Neural cell (in vitro differentiated cells): ENCODE results near the gene NPIPA1.

Experiments
- EP300 ChIP-seq: fragments of 450-650 bp; conservative IDR thresholded peaks from 2 replicates; pipeline ENCODE4 v1.6.1; 2014; ENCODE audit warnings: antibody characterized with exemption, mild to moderate bottlenecking, moderate library complexity; ENCODE audit not compliant: poor library complexity, severe bottlenecking
- EZH2 ChIP-seq: fragments of 200-600, 300-800 bp; shearing (Covaris generic), sonication (generic); IDR thresholded peaks from 2 replicates; pipeline ENCODE4 v1.6.1; 2014; ENCODE audit warnings: antibody characterized with exemption, low read length, borderline replicate concordance, mild to moderate bottlenecking; ENCODE audit not compliant: insufficient read depth, poor library complexity, severe bottlenecking
- MXI1 ChIP-seq: fragments of 450-650 bp; conservative IDR thresholded peaks from 2 replicates; pipeline ENCODE4 v1.6.1; 2014; ENCODE audit warnings: antibody characterized with exemption, mild to moderate bottlenecking; ENCODE audit not compliant: poor library complexity, severe bottlenecking
- TF ChIP-seq, protein P1 (sequence below): fragments of 450-650 bp; IDR thresholded peaks from 2 replicates; pipeline ENCODE4 v1.5.1; 2014; ENCODE audit warnings: antibody characterized with exemption, mild to moderate bottlenecking, moderate library complexity; ENCODE audit not compliant: poor library complexity, severe bottlenecking
- TF ChIP-seq, protein P2 (sequence below): IDR thresholded peaks from 2 replicates; pipeline ENCODE4 v1.6.1; 2012; ENCODE audit warnings: borderline replicate concordance

DNA sequence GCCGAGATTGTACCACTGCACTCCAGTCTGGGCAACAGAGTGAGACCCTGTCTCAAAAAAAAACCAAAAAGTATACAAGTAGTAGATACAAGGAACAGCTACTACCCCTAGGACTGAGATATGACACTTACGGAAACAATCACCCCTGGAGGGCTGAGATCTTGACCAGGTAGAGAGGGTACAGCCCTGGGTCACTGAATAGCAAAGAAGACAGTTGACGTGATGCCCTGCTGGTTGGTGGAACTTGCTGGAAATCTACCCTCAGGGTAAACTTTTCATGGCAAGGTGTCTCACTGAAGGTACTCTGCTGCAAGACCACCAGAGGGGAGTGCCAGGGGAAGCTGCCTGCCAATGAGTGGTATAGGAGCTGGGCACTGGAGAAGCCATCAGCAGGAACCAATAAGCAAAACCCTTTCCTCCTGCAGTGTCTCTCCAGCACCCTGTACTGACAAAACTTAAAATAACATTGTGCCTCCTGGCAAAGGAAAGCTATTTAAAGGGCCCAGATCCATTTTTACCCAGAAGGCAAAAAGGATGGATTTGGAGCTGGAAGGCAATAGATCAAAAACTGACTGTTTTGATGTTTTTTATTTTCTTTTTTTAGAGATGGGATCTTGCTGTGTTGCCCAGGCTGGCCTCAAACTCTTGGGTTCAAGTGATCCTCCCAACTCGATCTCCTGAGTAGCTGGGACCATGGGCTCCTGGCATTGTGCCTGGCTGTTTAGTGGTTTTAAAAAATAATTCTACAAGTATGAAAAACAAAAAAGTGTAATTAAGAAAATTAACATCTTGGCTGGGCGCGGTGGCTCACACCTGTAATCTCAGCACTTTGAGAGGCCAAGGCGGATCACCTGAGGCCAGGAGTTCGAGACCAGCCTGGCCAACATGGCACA lies 26.3 kb downstream of the NPIPA1 start:
- TF ChIP-seq EP300 (no peak), MXI1 (no peak), EZH2 (no peak)
- TF ChIP-seq, protein P1, sequence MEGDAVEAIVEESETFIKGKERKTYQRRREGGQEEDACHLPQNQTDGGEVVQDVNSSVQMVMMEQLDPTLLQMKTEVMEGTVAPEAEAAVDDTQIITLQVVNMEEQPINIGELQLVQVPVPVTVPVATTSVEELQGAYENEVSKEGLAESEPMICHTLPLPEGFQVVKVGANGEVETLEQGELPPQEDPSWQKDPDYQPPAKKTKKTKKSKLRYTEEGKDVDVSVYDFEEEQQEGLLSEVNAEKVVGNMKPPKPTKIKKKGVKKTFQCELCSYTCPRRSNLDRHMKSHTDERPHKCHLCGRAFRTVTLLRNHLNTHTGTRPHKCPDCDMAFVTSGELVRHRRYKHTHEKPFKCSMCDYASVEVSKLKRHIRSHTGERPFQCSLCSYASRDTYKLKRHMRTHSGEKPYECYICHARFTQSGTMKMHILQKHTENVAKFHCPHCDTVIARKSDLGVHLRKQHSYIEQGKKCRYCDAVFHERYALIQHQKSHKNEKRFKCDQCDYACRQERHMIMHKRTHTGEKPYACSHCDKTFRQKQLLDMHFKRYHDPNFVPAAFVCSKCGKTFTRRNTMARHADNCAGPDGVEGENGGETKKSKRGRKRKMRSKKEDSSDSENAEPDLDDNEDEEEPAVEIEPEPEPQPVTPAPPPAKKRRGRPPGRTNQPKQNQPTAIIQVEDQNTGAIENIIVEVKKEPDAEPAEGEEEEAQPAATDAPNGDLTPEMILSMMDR, result no peak
- TF ChIP-seq, protein P2, sequence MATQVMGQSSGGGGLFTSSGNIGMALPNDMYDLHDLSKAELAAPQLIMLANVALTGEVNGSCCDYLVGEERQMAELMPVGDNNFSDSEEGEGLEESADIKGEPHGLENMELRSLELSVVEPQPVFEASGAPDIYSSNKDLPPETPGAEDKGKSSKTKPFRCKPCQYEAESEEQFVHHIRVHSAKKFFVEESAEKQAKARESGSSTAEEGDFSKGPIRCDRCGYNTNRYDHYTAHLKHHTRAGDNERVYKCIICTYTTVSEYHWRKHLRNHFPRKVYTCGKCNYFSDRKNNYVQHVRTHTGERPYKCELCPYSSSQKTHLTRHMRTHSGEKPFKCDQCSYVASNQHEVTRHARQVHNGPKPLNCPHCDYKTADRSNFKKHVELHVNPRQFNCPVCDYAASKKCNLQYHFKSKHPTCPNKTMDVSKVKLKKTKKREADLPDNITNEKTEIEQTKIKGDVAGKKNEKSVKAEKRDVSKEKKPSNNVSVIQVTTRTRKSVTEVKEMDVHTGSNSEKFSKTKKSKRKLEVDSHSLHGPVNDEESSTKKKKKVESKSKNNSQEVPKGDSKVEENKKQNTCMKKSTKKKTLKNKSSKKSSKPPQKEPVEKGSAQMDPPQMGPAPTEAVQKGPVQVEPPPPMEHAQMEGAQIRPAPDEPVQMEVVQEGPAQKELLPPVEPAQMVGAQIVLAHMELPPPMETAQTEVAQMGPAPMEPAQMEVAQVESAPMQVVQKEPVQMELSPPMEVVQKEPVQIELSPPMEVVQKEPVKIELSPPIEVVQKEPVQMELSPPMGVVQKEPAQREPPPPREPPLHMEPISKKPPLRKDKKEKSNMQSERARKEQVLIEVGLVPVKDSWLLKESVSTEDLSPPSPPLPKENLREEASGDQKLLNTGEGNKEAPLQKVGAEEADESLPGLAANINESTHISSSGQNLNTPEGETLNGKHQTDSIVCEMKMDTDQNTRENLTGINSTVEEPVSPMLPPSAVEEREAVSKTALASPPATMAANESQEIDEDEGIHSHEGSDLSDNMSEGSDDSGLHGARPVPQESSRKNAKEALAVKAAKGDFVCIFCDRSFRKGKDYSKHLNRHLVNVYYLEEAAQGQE, result no peak
